RWPE1 (cell line): ENCODE results near the gene PXDN.

Experiments
- CTCF ChIA-PET: fragments of 350-600 bp; sonication (Branson Sonifier 250); formaldehyde crosslinking; extraction: SDS; loops from one replicate; lab custom pipeline; 2021; lab: Yijun Ruan, JAX
- POLR2A ChIA-PET: fragments of 400-600 bp; formaldehyde crosslinking; extraction: SDS; loops from one replicate; lab custom pipeline; 2020; ENCODE audit warnings: antibody characterized with exemption; ENCODE audit not compliant: low non-redundant PET; lab: Yijun Ruan, JAX
- DNase-seq: peaks from one replicate; pipeline ENCODE4 v3.0.0; 2012; ENCODE audit warnings: low spot score
- H3K27ac ChIP-seq: fragments of 450-650 bp; 2 replicates; pipeline ENCODE4 v1.5.1; 2017
- CTCF ChIP-seq: fragments of 450-650 bp; conservative IDR thresholded peaks from 2 replicates; pipeline ENCODE4 v1.5.1; 2017; ENCODE audit warnings: low read depth, mild to moderate bottlenecking

Gene PXDN

GRCh38 chr2:1747065-1747941, 3.0 kb upstream of the PXDN start:
- DNase-seq, result no peak
- POLR2A ChIA-PET, result no interaction called here
- CTCF ChIA-PET, result no interaction called here
- H3K27ac ChIP-seq, result no peak overlapping the region
- no peak for TF ChIP-seq CTCF

GRCh38 chr2:1746174-1747064, 2.1 kb upstream of the PXDN start:
- ChIA-PET POLR2A (no interaction called here), CTCF (interaction anchor here (1.5 kb wide), 1 partner anchor 23 kb away, joined by 4 read pairs; no protein-coding TSS in a partner anchor)
- no peak overlapping the region for H3K27ac ChIP-seq

GRCh38 chr2:1745171-1746023, 1.1 kb upstream of the PXDN start:
- peak overlapping the region; percentile 98 for H3K27ac ChIP-seq
- TF ChIP-seq CTCF, result no peak
- DNase-seq, result no peak
- ChIA-PET POLR2A (no interaction called here), CTCF (interaction anchor here (0.7 to 1.5 kb wide), 2 partner anchors 24 to 227 kb away, joined by 4 read pairs; no protein-coding TSS in a partner anchor)

More at GRCh38 chr2:1746174-1747064, 2.1 kb upstream of the PXDN start:
- no peak for TF ChIP-seq CTCF
- no peak for DNase-seq

- DNase-seq, result no peak
- no peak for TF ChIP-seq CTCF
- ChIA-PET POLR2A (no interaction called here), CTCF (interaction anchor here (0.9 kb wide), 1 partner anchor 193 kb away, joined by 3 read pairs; no protein-coding TSS in a partner anchor)
- H3K27ac ChIP-seq, result peak overlapping the region; percentile 98
Observed at GRCh38 chr2:1744151-1744445, 217 bp downstream of the PXDN start.

GRCh38 chr2:1743396-1744150, 742 bp downstream of the PXDN start:
- peak overlapping the region; percentile 98 for H3K27ac ChIP-seq
- CTCF ChIA-PET, result interaction anchor here (0.9 kb wide), 1 partner anchor 193 kb away, joined by 3 read pairs; no protein-coding TSS in a partner anchor
- no peak for TF ChIP-seq CTCF
- peak; percentile 31 for DNase-seq
- POLR2A ChIA-PET, result no interaction called here
